Mesothelial cell of epicardium (in vitro differentiated cells): ENCODE measurements around the gene GREB1L. TPM values are rescaled to one million over a fixed set of nuclear protein-coding genes. Genes with fewer than 3 reads are reported as not detected.
A peak's percentile ranks its signal among the peaks of the same experiment; 100 is the strongest.

Experiments
- DNase-seq, 2 experiments: peaks; one replicate each; pipeline ENCODE4 v3.0.0; 2021; ENCODE audit warnings: low spot score in 2 of 2; ENCODE audit not compliant: unreplicated experiment in 2 of 2
- H3K27ac Mint-ChIP-seq: 2 replicates; pipeline ENCODE4 v1.8.0; 2021; ENCODE audit warnings: mixed read lengths
- H3K27me3 Mint-ChIP-seq: 2 replicates; pipeline ENCODE4 v1.8.0; 2021; ENCODE audit warnings: low read depth, mixed read lengths
- H3K36me3 Mint-ChIP-seq: 2 replicates; pipeline ENCODE4 v1.8.0; 2021; ENCODE audit warnings: mixed read lengths
- H3K4me1 Mint-ChIP-seq: 2 replicates; pipeline ENCODE4 v1.8.0; 2021; ENCODE audit warnings: mixed read lengths
- H3K4me3 Mint-ChIP-seq: 2 replicates; pipeline ENCODE4 v1.8.0; 2021; ENCODE audit warnings: mild to moderate bottlenecking, moderate library complexity, mixed read lengths
- H3K9me3 Mint-ChIP-seq: 2 replicates; pipeline ENCODE4 v1.8.0; 2021; ENCODE audit warnings: mixed read lengths
- total RNA-seq: library from RNA; stranded (reverse); gene quantifications from 3 replicates; pipeline ENCODE4 v1.2.1, GENCODE V29; 2021
- TF ChIP-seq, protein P1 (sequence below): fragments of 200-600 bp; sonication (generic); IDR thresholded peaks from one replicate; pipeline ENCODE4 v1.5.0; 2021; ENCODE audit warnings: antibody characterized with exemption; ENCODE audit not compliant: unreplicated experiment

The GREB1L gene
- total RNA-seq, 1 donor from 2014 or later = 25.5 TPM

DNA sequence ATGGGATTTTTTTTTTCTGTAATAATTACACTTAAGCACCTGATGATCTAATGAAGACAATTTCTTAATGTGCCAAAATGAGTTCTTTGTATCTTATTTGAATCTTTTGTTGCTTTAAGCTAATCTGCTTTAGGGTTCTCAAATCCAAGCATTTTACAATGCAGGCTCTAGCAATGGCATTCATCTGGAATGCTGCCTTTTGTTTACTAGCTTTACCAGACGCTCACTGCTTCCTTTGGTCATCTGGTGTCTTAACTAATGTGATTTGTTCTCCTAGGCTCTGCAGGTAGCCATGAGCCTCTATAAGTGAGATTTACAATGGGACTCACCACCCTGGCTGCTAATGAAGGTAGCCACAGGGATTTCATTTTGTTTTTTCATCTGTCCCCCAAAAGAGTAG, 100.3 kb downstream of the GREB1L start:
- Mint-ChIP-seq H3K9me3 (no peaks in the 10 kb centered on the region), H3K4me3 (no peak overlapping the region), H3K4me1 (peaks cover 20% of the 10 kb centered on the region), H3K27ac (no peak overlapping the region), H3K36me3 (no peaks in the 10 kb centered on the region), H3K27me3 (no peaks in the 10 kb centered on the region)
- TF ChIP-seq, protein P1, sequence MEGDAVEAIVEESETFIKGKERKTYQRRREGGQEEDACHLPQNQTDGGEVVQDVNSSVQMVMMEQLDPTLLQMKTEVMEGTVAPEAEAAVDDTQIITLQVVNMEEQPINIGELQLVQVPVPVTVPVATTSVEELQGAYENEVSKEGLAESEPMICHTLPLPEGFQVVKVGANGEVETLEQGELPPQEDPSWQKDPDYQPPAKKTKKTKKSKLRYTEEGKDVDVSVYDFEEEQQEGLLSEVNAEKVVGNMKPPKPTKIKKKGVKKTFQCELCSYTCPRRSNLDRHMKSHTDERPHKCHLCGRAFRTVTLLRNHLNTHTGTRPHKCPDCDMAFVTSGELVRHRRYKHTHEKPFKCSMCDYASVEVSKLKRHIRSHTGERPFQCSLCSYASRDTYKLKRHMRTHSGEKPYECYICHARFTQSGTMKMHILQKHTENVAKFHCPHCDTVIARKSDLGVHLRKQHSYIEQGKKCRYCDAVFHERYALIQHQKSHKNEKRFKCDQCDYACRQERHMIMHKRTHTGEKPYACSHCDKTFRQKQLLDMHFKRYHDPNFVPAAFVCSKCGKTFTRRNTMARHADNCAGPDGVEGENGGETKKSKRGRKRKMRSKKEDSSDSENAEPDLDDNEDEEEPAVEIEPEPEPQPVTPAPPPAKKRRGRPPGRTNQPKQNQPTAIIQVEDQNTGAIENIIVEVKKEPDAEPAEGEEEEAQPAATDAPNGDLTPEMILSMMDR = no peak
- no peak for DNase-seq

GRCh38 chr18:21344860-21345259, 102.8 kb downstream of the GREB1L start:
- Mint-ChIP-seq H3K4me1 (peaks cover 20% of the 10 kb centered on the region), H3K27ac (no peak overlapping the region), H3K4me3 (no peak overlapping the region), H3K27me3 (no peaks in the 10 kb centered on the region), H3K9me3 (peaks cover 6% of the 10 kb centered on the region), H3K36me3 (peaks cover 8% of the 10 kb centered on the region)
- DNase-seq = no peak
- TF ChIP-seq, protein P1 = no peak

DNA sequence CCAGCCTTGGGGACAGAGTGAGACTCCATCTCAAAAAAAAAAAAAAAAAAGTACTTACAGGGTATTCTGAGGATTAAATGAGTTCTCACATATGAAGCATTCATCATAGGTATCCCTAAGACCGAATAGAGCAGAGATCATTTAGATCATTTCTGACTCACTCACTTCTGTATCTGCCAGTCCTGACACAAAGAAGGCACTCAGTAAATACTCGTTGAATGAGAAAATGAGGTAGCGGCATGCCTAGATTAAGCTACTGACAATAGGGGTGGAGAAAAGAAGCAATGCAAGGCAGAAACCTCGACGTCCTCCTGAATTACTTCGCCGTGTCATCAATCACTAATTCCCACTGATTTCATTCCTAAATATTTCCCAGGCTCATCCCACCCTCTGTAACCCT, 103.8 kb downstream of the GREB1L start:
- H3K36me3 Mint-ChIP-seq = peaks cover 8% of the 10 kb centered on the region
- H3K27ac Mint-ChIP-seq = peak overlapping the region; percentile 36
- no peaks in the 10 kb centered on the region for H3K27me3 Mint-ChIP-seq
- no peak overlapping the region for H3K4me3 Mint-ChIP-seq
- H3K9me3 Mint-ChIP-seq = peaks cover 6% of the 10 kb centered on the region
- peaks cover 19% of the 10 kb centered on the region for H3K4me1 Mint-ChIP-seq
- no peak for DNase-seq
- TF ChIP-seq, protein P1 = no peak

- DNase-seq = no peak
- peak overlapping the region; percentile 76 for H3K27ac Mint-ChIP-seq
- H3K4me1 Mint-ChIP-seq = peaks cover 17% of the 10 kb centered on the region
- H3K4me3 Mint-ChIP-seq = no peak overlapping the region
- no peaks in the 10 kb centered on the region for H3K27me3 Mint-ChIP-seq
- H3K9me3 Mint-ChIP-seq = peaks cover 11% of the 10 kb centered on the region
- TF ChIP-seq, protein P1 = no peak
- peaks cover 1% of the 10 kb centered on the region for H3K36me3 Mint-ChIP-seq
Measured at GRCh38 chr18:21359746-21360145, 117.7 kb downstream of the GREB1L start.

GRCh38 chr18:21361307-21361880, 119.4 kb downstream of the GREB1L start:
- no peak for DNase-seq
- peaks cover 1% of the 10 kb centered on the region for H3K36me3 Mint-ChIP-seq
- peaks cover 11% of the 10 kb centered on the region for H3K9me3 Mint-ChIP-seq
- peak overlapping the region; percentile 76 for H3K27ac Mint-ChIP-seq
- H3K27me3 Mint-ChIP-seq = no peaks in the 10 kb centered on the region
- TF ChIP-seq, protein P1 = no peak
- H3K4me1 Mint-ChIP-seq = peaks cover 22% of the 10 kb centered on the region
- no peak overlapping the region for H3K4me3 Mint-ChIP-seq

DNA sequence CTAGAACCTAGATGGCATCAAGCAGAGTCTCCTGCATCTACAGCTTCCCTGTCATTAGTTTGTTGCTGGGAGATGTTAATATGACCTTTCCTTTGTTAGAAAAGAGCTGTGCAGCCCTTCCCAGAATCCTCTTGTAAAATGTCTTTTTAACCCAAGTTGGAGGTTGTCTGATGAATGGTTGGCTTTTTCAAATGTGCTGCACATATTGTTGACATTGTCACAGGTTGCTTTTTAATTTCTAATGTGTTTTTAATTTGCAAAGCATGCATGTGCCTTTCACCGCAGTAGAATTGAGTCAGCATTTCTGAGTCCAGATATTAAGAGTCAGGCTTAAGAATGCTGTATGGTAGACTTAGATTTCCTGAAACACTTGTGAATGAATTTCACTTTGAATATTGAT, 120.8 kb downstream of the GREB1L start:
- no peak overlapping the region for H3K27ac Mint-ChIP-seq
- H3K27me3 Mint-ChIP-seq = no peaks in the 10 kb centered on the region
- peaks cover 34% of the 10 kb centered on the region for H3K4me1 Mint-ChIP-seq
- TF ChIP-seq, protein P1 = no peak
- peaks cover 4% of the 10 kb centered on the region for H3K9me3 Mint-ChIP-seq
- no peak for DNase-seq
- H3K4me3 Mint-ChIP-seq = no peak overlapping the region
- H3K36me3 Mint-ChIP-seq = no peaks in the 10 kb centered on the region
